SK-N-MC (cell line): ENCODE data around the gene BTBD1.

ENCODE experiments used
- DNase-seq: peaks from one replicate; pipeline ENCODE4 v3.0.0-alpha.2; 2011; ENCODE audit warnings: low read depth, low spot score
- H3K27ac ChIP-seq: fragments of 200-600 bp; sonication (generic); 2 replicates; pipeline ENCODE4 v1.5.1; 2016; ENCODE audit warnings: mixed run types
- H3K36me3 ChIP-seq: fragments of 200-600 bp; sonication (generic); 2 replicates; pipeline ENCODE4 v1.6.1; 2017; ENCODE audit warnings: antibody characterized with exemption, low read length, mixed read lengths; ENCODE audit not compliant: insufficient read depth
- H3K4me3 ChIP-seq: fragments of 200-600 bp; sonication (generic); 2 replicates; pipeline ENCODE4 v1.5.1; 2016
- H3K9ac ChIP-seq: fragments of 200-600 bp; sonication (generic); 2 replicates; pipeline ENCODE4 v1.8.0; 2017; ENCODE audit warnings: mixed run types, mixed read lengths; ENCODE audit not compliant: insufficient read length
- H3K9me3 ChIP-seq: fragments of 200-600 bp; sonication (generic); 2 replicates; pipeline ENCODE4 v1.6.1; 2017; ENCODE audit warnings: low read depth, mild to moderate bottlenecking, antibody characterized with exemption, low read length, moderate library complexity, mixed read lengths
- EZH2 ChIP-seq: fragments of 200-600 bp; sonication (generic); IDR thresholded peaks from one replicate; pipeline ENCODE4 v1.6.1; 2017; ENCODE audit warnings: antibody characterized with exemption
- FOXP2 ChIP-seq: optimal IDR thresholded peaks from 2 replicates; pipeline ENCODE3; 2011; ENCODE audit warnings: mild to moderate bottlenecking, moderate library complexity; ENCODE audit not compliant: insufficient read depth; ENCODE audit errors: extremely low read length, control extremely low read depth
- POLR2AphosphoS5 ChIP-seq: IDR thresholded peaks from 2 replicates; pipeline ENCODE4 v1.6.1; 2012; ENCODE audit warnings: mild to moderate bottlenecking, low read depth, low read length, borderline replicate concordance

BTBD1 gene

DNA sequence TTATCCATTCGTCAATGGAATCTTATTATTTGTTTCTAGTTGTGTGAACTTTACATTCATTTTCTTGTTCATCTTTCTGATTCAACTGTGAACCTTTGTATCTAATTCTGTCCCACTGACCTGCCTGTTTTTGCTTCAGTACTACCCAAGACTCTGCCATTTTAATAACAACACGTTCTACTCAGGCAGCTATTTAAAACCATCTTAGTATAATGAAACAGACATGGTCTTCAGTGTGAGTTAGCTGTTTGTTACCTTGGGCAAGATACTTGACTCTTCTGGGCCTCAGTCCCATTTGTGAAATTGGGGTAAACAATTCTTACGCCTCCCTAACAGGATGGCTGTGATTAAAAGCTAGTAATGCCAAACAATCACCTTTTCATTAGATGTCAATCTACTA is 1.6 kb downstream of the BTBD1 start:
- peak overlapping the region; percentile 89 for H3K9ac ChIP-seq
- TF ChIP-seq POLR2AphosphoS5 (no peak), EZH2 (no peak), FOXP2 (no peak)
- H3K36me3 ChIP-seq = no peaks in the 10 kb centered on the region
- peak overlapping the region; percentile 95 for H3K4me3 ChIP-seq
- H3K27ac ChIP-seq = no peak overlapping the region
- no peaks in the 10 kb centered on the region for H3K9me3 ChIP-seq
- no peak for DNase-seq

DNA sequence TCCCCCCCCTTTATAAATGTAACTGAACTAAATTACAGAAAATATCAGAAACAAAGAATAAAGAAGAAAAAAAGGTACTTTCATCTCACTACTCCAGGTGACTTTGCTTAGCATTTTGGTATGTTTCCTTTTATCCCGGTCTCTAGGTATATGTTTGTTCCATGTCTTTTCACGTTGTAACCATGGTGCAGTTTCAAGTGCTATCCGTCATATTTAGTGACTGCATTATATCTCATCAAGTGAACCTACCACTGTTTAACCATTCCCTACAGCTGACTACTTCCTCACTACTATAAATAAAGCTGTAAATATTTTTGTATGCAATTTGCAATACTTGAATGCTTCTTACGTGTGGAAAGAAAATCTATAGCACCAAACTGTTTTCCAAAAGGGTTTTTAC is 2.2 kb downstream of the BTBD1 start:
- H3K9ac ChIP-seq = no peak overlapping the region

DNA sequence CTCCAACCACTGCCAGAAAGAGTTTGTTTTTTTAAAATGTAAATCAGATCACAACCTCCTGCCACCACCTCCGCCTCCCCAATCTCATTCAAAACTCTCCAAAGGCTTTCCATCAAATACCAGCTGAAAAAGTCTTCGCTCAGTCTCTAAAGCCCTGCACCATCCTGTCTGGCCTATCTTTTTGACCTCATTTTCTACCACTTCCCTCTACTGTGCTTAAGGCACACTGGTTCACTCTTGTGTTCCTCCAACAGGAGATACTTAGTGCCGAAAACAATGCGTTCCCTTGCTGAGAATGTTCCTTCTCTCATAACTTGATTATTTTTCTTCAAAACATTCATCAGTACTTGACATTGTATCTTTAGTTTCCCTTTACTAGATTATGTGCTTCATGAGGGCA is 3.5 kb downstream of the BTBD1 start:
- Histone ChIP-seq H3K36me3 (no peaks in the 10 kb centered on the region), H3K27ac (no peak overlapping the region), H3K9me3 (no peaks in the 10 kb centered on the region), H3K9ac (no peak overlapping the region), H3K4me3 (no peak overlapping the region)
- TF ChIP-seq EZH2 (no peak), POLR2AphosphoS5 (no peak), FOXP2 (no peak)
- no peak for DNase-seq

More for the DNA sequence above, 2.2 kb downstream of the BTBD1 start:
- DNase-seq = no peak
- Histone ChIP-seq H3K36me3 (no peaks in the 10 kb centered on the region), H3K27ac (no peak overlapping the region), H3K9me3 (no peaks in the 10 kb centered on the region), H3K4me3 (peak overlapping the region; percentile 95)
- TF ChIP-seq POLR2AphosphoS5 (no peak), FOXP2 (no peak), EZH2 (no peak)

DNA sequence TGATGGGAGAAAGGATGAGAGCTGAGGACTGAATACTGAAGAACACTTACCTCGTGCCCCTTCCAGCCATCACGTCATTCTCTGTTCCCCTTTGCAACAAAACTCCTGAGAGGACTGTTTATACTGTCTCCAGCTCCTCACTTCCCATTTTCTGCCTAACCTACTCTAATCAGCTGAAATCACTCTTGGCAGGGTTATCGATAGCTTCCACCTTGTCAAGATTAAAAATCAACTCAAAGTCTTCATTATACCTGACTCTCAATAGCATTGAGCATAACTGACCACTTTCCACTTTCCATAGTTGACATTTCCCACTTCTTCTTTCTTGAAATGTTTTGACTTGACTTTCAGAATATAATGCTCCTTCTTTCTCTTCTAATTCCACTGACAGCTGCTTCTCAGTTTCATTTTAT is 4.3 kb downstream of the BTBD1 start:
- no peak overlapping the region for H3K27ac ChIP-seq

DNA sequence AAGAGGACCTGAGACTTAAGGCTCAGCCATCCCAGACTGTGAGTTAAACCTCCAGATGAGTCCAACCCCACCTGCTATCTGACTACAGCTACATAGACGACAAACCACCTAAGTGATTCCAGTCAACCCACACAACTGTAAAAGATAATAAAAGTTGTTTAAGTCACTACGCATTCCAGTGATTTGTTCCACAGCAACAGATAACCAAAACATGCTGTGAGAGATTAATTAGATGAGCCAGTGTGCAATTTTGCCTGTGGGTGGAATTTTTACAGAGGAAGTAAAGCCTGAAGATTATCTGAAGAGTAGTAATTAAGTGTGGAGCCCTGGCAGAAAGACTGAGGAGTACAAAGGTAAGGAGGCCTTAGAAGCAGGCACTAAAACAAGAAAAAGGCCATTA is 5.4 kb downstream of the BTBD1 start:
- H3K36me3 ChIP-seq = 0 out of 2 replicates have a peak, but pooled peaks cover 3% of the 10 kb centered on the region
- H3K9ac ChIP-seq = no peak overlapping the region
- H3K27ac ChIP-seq = peak overlapping the region; percentile 69
- TF ChIP-seq EZH2 (no peak), FOXP2 (no peak), POLR2AphosphoS5 (peak; percentile 51; the same call in 1 of the 2 replicates)
- peak; percentile 92 for DNase-seq
- H3K9me3 ChIP-seq = no peaks in the 10 kb centered on the region
- peak overlapping the region; percentile 55 for H3K4me3 ChIP-seq

More for the DNA sequence above, 4.3 kb downstream of the BTBD1 start:
- DNase-seq = no peak
- H3K4me3 ChIP-seq = peak overlapping the region; percentile 55; the same call in 1 of the 2 replicates
- no peaks in the 10 kb centered on the region for H3K36me3 ChIP-seq
- H3K9me3 ChIP-seq = no peaks in the 10 kb centered on the region
- no peak for TF ChIP-seq POLR2AphosphoS5
- TF ChIP-seq FOXP2 = no peak
- no peak for TF ChIP-seq EZH2
- no peak overlapping the region for H3K9ac ChIP-seq

DNA sequence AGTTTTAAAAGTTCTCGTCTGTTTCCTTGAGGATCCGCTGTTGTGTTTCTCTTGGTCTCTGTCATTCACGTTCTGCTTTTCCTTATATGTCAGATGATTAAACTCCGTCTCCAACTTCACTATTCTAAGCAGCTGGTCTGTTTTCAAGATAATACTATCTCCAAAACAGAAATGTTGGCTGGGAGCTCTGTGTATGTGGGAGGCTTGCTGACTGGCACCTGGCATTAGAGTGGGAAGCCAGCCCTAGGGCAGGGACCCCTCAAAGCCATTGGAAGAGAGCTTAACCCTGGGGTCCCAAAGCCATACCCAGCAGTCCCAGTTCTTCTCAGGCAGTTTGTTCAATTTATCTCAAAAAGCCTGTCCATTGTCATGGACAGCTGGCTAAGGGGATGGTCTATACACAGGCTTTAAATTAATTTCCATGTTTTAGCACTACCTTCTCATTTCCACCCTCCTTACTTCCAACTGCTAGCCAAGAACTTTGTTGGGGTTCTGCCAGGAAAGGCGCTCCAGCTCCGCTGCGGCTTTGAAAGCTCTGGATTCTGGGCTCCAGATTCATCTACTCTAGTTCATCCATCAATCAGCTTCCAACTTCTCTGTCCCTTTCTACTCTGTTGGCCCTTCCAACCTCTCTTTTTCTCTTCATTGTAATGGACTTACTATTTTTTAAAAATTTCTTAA is 9.2 kb downstream of the BTBD1 start:
- H3K9me3 ChIP-seq = no peaks in the 10 kb centered on the region
- H3K4me3 ChIP-seq = no peak overlapping the region
- peak overlapping the region; percentile 63; the same call in 1 of the 2 replicates for H3K27ac ChIP-seq
- H3K9ac ChIP-seq = no peak overlapping the region
- peaks cover 30% of the 10 kb centered on the region for H3K36me3 ChIP-seq
- DNase-seq = no peak
- TF ChIP-seq FOXP2 (no peak), EZH2 (no peak), POLR2AphosphoS5 (no peak)

DNA sequence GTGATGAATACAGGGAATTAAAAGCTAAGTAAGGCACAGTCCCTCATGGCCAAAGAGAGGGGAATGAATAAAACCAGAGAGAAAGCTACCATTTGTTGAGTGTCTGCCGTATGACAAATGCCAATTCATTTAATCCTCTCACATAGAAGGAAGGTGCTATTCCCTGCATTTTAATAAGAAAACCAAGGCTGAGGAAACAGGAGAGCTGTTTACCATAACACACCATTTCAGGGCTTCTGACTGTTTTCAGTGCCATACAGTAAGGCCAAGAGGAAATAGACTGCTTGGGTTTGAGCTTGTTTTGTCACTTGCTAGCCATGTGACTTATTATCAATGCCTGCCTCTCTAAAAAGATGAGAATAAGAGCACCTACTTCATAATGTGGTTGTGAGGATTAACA is 10.1 kb downstream of the BTBD1 start:
- no peak overlapping the region for H3K27ac ChIP-seq
- no peak overlapping the region for H3K9ac ChIP-seq
- no peak overlapping the region for H3K4me3 ChIP-seq
- H3K36me3 ChIP-seq = peaks cover 30% of the 10 kb centered on the region
- no peaks in the 10 kb centered on the region for H3K9me3 ChIP-seq
- no peak for TF ChIP-seq EZH2
- TF ChIP-seq FOXP2 = no peak
- no peak for TF ChIP-seq POLR2AphosphoS5
- DNase-seq = no peak

DNA sequence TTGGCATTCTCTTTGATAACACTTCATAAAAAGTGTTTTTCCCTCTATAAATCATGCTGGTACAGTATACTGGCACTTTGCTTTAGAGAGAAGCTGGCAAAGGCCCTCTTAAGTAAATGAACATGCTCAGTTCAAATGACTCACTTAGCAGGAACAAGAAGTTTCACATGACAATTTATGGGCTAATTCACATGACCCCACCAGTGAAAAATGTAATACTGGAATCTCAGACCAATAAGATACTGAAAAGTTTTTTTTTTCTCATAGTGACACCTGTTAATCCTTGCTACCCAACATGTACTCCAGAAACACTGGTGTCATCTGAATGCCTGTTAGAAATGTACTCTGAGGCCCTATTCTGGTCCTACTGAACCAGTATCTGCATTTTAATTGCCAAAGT is 13.9 kb downstream of the BTBD1 start:
- TF ChIP-seq EZH2 (no peak), POLR2AphosphoS5 (no peak), FOXP2 (no peak)
- H3K27ac ChIP-seq = no peak overlapping the region
- no peak overlapping the region for H3K4me3 ChIP-seq
- no peak for DNase-seq
- H3K9ac ChIP-seq = no peak overlapping the region
- no peaks in the 10 kb centered on the region for H3K9me3 ChIP-seq
- peaks cover 43% of the 10 kb centered on the region for H3K36me3 ChIP-seq

DNA sequence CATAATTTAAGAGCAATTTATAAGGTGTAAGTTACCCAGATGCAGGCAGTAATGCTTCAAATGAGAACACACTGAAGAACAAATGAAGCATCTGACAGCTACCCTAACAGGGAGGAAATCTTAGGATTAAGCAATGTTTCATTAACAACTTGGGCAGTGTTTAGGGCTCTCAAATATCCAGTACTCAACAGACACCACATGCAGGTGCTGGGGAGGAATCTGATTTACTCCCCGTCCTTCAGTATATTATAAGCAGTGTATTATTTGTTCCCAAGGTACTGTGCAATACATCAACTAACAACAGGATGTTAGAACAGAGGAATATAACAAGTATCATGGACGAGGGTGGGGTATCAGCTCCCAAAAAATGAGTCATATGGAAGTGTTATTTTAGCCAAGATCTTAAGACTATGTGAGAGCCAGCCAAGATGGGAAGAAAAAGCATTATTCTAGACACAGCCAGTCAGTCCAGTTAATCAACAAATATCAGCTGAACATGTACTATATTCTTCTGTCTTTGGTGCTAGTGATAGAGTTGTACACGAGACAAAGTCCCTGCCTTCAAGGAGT is 20.4 kb downstream of the BTBD1 start:
- Histone ChIP-seq H3K9ac (no peak overlapping the region), H3K4me3 (no peak overlapping the region), H3K9me3 (no peaks in the 10 kb centered on the region), H3K36me3 (peaks cover 46% of the 10 kb centered on the region), H3K27ac (peak overlapping the region; percentile 45; the same call in 1 of the 2 replicates)
- DNase-seq = no peak
- no peak for TF ChIP-seq FOXP2
- no peak for TF ChIP-seq POLR2AphosphoS5
- no peak for TF ChIP-seq EZH2
